HEK293 (cell line): ENCODE measurements around the gene MSRB2.

Experiments
- CTCF ChIA-PET: fragments of 350-600 bp; formaldehyde crosslinking; extraction: SDS; loops from one replicate; lab custom pipeline; 2021; ENCODE audit warnings: antibody characterized with exemption; lab: Yijun Ruan, JAX
- POLR2A ChIA-PET: fragments of 300-600 bp; formaldehyde crosslinking; extraction: SDS; loops from one replicate; lab custom pipeline; 2020; ENCODE audit warnings: antibody characterized with exemption, inconsistent platforms; lab: Yijun Ruan, JAX
- H3K27ac ChIP-seq: fragments of 200-500 bp; sonication (Bioruptor generic); 2 replicates; pipeline ENCODE4 v1.5.1; 2014; ENCODE audit warnings: low read depth, low read length, control low read depth, inconsistent platforms; ENCODE audit errors: extremely low read depth
- H3K36me3 ChIP-seq, 2 experiments: fragments of 200-500 bp in 1 of 2; sonication (Bioruptor generic) in 1 of 2; 1 replicate in 1 of 2; 2 replicates in 1 of 2; pipeline ENCODE4 v1.5.1; 2014 to 2017; ENCODE audit warnings: inconsistent platforms in 2 of 2, low read length in 2 of 2; ENCODE audit not compliant: control insufficient read depth in 2 of 2, insufficient read depth in 1 of 2
- H3K4me1 ChIP-seq: fragments of 200-500 bp; sonication (Bioruptor generic); 2 replicates; pipeline ENCODE4 v1.5.1; 2014; ENCODE audit warnings: mild to moderate bottlenecking, low read length, inconsistent platforms; ENCODE audit not compliant: control insufficient read depth, insufficient read depth
- H3K4me3 ChIP-seq: 2 replicates; pipeline ENCODE4 v1.5.1; 2011; ENCODE audit warnings: low read depth, mild to moderate bottlenecking, control low read depth, low read length, moderate library complexity
- H3K9me3 ChIP-seq: fragments of 200-500 bp; sonication (Bioruptor generic); 2 replicates; pipeline ENCODE4 v1.5.1; 2014; ENCODE audit warnings: low read depth, low read length, inconsistent platforms; ENCODE audit not compliant: control insufficient read depth, insufficient read depth
- GFI1B ChIP-seq: fragments of 450-650 bp; formaldehyde crosslinking; IDR thresholded peaks from 2 replicates; pipeline ENCODE4 v1.5.1; 2016; ENCODE audit warnings: missing biosample characterization, missing genetic modification characterization
- GLIS1 ChIP-seq: fragments of 450-650 bp; formaldehyde crosslinking; IDR thresholded peaks from 2 replicates; pipeline ENCODE4 v1.5.1; 2016; ENCODE audit warnings: missing biosample characterization, missing genetic modification characterization
- HOXC10 ChIP-seq: sonication (generic); formaldehyde crosslinking; IDR thresholded peaks from 2 replicates; pipeline ENCODE4 v1.8.1; 2023; ENCODE audit warnings: mild to moderate bottlenecking, missing genetic modification reagents
- INSM2 ChIP-seq: fragments of 450-650 bp; formaldehyde crosslinking; IDR thresholded peaks from 2 replicates; pipeline ENCODE4 v1.5.1; 2016; ENCODE audit warnings: missing biosample characterization, missing genetic modification characterization
- TCF7L2 ChIP-seq: IDR thresholded peaks from 2 replicates; pipeline ENCODE4 v1.6.1; 2011; ENCODE audit warnings: low read depth, mild to moderate bottlenecking, inconsistent platforms, low read length, moderate library complexity, borderline replicate concordance
- ZBTB21 ChIP-seq: fragments of 450-650 bp; formaldehyde crosslinking; IDR thresholded peaks from 2 replicates; pipeline ENCODE4 v1.5.1; 2017; ENCODE audit warnings: missing biosample characterization, missing genetic modification characterization
- ZFP69B ChIP-seq: fragments of 450-650 bp; formaldehyde crosslinking; IDR thresholded peaks from 2 replicates; pipeline ENCODE4 v1.5.1; 2016; ENCODE audit warnings: missing biosample characterization, missing genetic modification characterization
- ZNF121 ChIP-seq: fragments of 450-650 bp; formaldehyde crosslinking; IDR thresholded peaks from 2 replicates; pipeline ENCODE4 v1.5.1; 2016; ENCODE audit warnings: missing biosample characterization, missing genetic modification characterization
- ZNF132 ChIP-seq: fragments of 450-650 bp; formaldehyde crosslinking; IDR thresholded peaks from 2 replicates; pipeline ENCODE4 v1.5.1; 2017; ENCODE audit warnings: missing biosample characterization, missing genetic modification characterization, borderline replicate concordance
- ZNF175 ChIP-seq: fragments of 450-650 bp; formaldehyde crosslinking; IDR thresholded peaks from 2 replicates; pipeline ENCODE4 v1.5.1; 2016; ENCODE audit warnings: missing biosample characterization, missing genetic modification characterization
- ZNF239 ChIP-seq: fragments of 450-650 bp; formaldehyde crosslinking; IDR thresholded peaks from 2 replicates; pipeline ENCODE4 v1.5.1; 2016; ENCODE audit warnings: missing biosample characterization, missing genetic modification characterization
- ZNF248 ChIP-seq: fragments of 450-650 bp; formaldehyde crosslinking; IDR thresholded peaks from 2 replicates; pipeline ENCODE4 v1.5.1; 2017; ENCODE audit warnings: missing biosample characterization, missing genetic modification characterization
- ZNF26 ChIP-seq: fragments of 450-650 bp; formaldehyde crosslinking; IDR thresholded peaks from 2 replicates; pipeline ENCODE4 v1.5.1; 2016; ENCODE audit warnings: missing biosample characterization, missing genetic modification characterization
- ZNF266 ChIP-seq: fragments of 450-650 bp; formaldehyde crosslinking; IDR thresholded peaks from 2 replicates; pipeline ENCODE4 v1.5.1; 2016; ENCODE audit warnings: missing biosample characterization, missing genetic modification characterization, low read depth
- ZNF354C ChIP-seq: fragments of 450-650 bp; formaldehyde crosslinking; IDR thresholded peaks from 2 replicates; pipeline ENCODE4 v1.5.1; 2016; ENCODE audit warnings: missing biosample characterization, missing genetic modification characterization, low read depth, borderline replicate concordance
- ZNF398 ChIP-seq: fragments of 450-650 bp; formaldehyde crosslinking; IDR thresholded peaks from 2 replicates; pipeline ENCODE4 v1.5.1; 2017; ENCODE audit warnings: missing biosample characterization, missing genetic modification characterization
- ZNF473 ChIP-seq: fragments of 450-650 bp; formaldehyde crosslinking; IDR thresholded peaks from 2 replicates; pipeline ENCODE4 v1.5.1; 2017; ENCODE audit warnings: missing biosample characterization, missing genetic modification characterization
- TF ChIP-seq, protein P1 (sequence below): fragments of 450-650 bp; IDR thresholded peaks from 2 replicates; pipeline ENCODE4 v1.5.1; 2018; ENCODE audit warnings: missing biosample characterization, mild to moderate bottlenecking, missing genetic modification characterization
- TF ChIP-seq, protein P2 (sequence below): fragments of 450-650 bp; formaldehyde crosslinking; IDR thresholded peaks from 2 replicates; pipeline ENCODE4 v1.5.1; 2016; ENCODE audit warnings: missing biosample characterization, missing genetic modification characterization
- TF ChIP-seq, protein P3 (sequence below): fragments of 450-650 bp; formaldehyde crosslinking; IDR thresholded peaks from 2 replicates; pipeline ENCODE4 v1.5.1; 2016; ENCODE audit warnings: missing biosample characterization, missing genetic modification characterization
- TF ChIP-seq, protein P4 (sequence below): fragments of 450-650 bp; formaldehyde crosslinking; IDR thresholded peaks from 2 replicates; pipeline ENCODE4 v1.5.1; 2016; ENCODE audit warnings: missing biosample characterization, missing genetic modification characterization

The MSRB2 gene

DNA sequence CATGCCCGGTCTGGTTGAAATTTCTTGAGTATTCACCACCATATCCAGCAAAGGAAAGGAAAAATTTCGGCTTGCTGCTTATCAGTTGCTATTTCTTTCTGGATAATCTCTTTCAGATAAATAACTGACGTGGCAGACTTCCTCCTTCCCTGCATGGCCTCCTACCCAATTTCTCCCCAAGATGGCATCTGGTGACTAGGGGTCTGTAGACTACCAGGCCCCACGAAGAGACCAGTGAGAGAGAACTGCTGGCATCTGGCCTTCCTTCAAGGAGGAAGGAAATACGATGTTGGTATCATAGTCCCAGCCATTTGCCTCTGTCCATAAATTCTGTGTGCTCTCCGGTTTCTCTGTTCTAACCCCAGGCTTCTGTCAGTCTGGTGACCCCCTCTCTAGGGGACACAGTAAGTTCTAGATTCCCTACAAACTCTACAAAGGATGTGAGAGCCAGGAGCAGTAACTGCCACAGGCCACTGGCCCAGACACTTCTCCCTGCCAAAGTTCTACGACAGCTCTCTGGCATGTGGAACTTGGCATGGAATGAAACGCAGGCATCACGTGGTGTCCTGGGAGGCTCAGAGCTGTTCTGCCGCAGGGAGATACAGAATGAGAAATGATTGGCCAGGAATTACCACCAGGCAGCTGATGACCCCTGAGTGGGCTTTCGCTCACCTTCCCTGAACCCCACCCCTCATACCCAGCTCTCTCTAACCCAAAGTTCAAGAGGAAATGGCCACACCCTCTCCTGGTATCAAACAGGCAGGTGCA is 30.0 kb upstream of the MSRB2 start:
- H3K27ac ChIP-seq, result no peak overlapping the region
- TF ChIP-seq HOXC10 (CRISPR knock-in tag), result no peak
- TF ChIP-seq TCF7L2, result no peak
- TF ChIP-seq, protein P1, sequence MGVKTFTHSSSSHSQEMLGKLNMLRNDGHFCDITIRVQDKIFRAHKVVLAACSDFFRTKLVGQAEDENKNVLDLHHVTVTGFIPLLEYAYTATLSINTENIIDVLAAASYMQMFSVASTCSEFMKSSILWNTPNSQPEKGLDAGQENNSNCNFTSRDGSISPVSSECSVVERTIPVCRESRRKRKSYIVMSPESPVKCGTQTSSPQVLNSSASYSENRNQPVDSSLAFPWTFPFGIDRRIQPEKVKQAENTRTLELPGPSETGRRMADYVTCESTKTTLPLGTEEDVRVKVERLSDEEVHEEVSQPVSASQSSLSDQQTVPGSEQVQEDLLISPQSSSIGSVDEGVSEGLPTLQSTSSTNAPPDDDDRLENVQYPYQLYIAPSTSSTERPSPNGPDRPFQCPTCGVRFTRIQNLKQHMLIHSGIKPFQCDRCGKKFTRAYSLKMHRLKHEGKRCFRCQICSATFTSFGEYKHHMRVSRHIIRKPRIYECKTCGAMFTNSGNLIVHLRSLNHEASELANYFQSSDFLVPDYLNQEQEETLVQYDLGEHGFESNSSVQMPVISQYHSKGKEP (tag by site-specific recombination), result no peak
- no peak for TF ChIP-seq ZNF239
- no peak for TF ChIP-seq ZNF354C (tag by site-specific recombination)
- TF ChIP-seq, protein P2, sequence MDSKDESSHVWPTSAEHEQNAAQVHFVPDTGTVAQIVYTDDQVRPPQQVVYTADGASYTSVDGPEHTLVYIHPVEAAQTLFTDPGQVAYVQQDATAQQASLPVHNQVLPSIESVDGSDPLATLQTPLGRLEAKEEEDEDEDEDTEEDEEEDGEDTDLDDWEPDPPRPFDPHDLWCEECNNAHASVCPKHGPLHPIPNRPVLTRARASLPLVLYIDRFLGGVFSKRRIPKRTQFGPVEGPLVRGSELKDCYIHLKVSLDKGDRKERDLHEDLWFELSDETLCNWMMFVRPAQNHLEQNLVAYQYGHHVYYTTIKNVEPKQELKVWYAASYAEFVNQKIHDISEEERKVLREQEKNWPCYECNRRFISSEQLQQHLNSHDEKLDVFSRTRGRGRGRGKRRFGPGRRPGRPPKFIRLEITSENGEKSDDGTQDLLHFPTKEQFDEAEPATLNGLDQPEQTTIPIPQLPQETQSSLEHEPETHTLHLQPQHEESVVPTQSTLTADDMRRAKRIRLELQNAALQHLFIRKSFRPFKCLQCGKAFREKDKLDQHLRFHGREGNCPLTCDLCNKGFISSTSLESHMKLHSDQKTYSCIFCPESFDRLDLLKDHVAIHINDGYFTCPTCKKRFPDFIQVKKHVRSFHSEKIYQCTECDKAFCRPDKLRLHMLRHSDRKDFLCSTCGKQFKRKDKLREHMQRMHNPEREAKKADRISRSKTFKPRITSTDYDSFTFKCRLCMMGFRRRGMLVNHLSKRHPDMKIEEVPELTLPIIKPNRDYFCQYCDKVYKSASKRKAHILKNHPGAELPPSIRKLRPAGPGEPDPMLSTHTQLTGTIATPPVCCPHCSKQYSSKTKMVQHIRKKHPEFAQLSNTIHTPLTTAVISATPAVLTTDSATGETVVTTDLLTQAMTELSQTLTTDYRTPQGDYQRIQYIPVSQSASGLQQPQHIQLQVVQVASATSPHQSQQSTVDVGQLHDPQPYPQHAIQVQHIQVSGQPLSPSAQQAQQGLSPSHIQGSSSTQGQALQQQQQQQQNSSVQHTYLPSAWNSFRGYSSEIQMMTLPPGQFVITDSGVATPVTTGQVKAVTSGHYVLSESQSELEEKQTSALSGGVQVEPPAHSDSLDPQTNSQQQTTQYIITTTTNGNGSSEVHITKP, result no peak
- TF ChIP-seq ZBTB21 (tag by site-specific recombination), result no peak
- TF ChIP-seq GFI1B (tag by site-specific recombination), result no peak
- no peak for TF ChIP-seq ZNF473
- TF ChIP-seq ZNF132, result no peak
- TF ChIP-seq GLIS1, result no peak
- no peak for TF ChIP-seq ZNF398
- no peaks in the 10 kb centered on the region for H3K4me1 ChIP-seq
- no peak overlapping the region for H3K4me3 ChIP-seq
- H3K9me3 ChIP-seq, result no peaks in the 10 kb centered on the region
- ChIA-PET POLR2A (no interaction called here), CTCF (interaction anchor here (0.6 kb wide), 1 partner anchor 1553 kb away, joined by 3 read pairs; no protein-coding TSS in a partner anchor)
- H3K36me3 ChIP-seq, result no peaks in the 10 kb centered on the region

- TF ChIP-seq ZFP69B, result no peak
- TF ChIP-seq ZNF121 (tag by site-specific recombination), result peak; percentile 59; the same call in 1 of the 2 replicates
- no peak for TF ChIP-seq ZNF175 (tag by site-specific recombination)
- no peak for TF ChIP-seq ZNF248 (tag by site-specific recombination)
- no peak for TF ChIP-seq ZNF26 (tag by site-specific recombination)
- TF ChIP-seq, protein P3, sequence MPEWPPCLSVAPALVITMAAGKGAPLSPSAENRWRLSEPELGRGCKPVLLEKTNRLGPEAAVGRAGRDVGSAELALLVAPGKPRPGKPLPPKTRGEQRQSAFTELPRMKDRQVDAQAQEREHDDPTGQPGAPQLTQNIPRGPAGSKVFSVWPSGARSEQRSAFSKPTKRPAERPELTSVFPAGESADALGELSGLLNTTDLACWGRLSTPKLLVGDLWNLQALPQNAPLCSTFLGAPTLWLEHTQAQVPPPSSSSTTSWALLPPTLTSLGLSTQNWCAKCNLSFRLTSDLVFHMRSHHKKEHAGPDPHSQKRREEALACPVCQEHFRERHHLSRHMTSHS (tag by site-specific recombination), result no peak
- TF ChIP-seq INSM2 (tag by site-specific recombination), result no peak
- TF ChIP-seq, protein P4, sequence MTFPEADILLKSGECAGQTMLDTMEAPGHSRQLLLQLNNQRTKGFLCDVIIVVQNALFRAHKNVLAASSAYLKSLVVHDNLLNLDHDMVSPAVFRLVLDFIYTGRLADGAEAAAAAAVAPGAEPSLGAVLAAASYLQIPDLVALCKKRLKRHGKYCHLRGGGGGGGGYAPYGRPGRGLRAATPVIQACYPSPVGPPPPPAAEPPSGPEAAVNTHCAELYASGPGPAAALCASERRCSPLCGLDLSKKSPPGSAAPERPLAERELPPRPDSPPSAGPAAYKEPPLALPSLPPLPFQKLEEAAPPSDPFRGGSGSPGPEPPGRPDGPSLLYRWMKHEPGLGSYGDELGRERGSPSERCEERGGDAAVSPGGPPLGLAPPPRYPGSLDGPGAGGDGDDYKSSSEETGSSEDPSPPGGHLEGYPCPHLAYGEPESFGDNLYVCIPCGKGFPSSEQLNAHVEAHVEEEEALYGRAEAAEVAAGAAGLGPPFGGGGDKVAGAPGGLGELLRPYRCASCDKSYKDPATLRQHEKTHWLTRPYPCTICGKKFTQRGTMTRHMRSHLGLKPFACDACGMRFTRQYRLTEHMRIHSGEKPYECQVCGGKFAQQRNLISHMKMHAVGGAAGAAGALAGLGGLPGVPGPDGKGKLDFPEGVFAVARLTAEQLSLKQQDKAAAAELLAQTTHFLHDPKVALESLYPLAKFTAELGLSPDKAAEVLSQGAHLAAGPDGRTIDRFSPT (tag by site-specific recombination), result no peak
- no peak for TF ChIP-seq ZNF266 (tag by site-specific recombination)
- H3K4me3 ChIP-seq, result no peak overlapping the region
- ChIA-PET POLR2A (no interaction called here), CTCF (interaction anchor here (0.6 kb wide), 3 partner anchors 25 to 134 kb away, joined by 3 to 6 read pairs (median 3); no protein-coding TSS in a partner anchor)
- no peaks in the 10 kb centered on the region for H3K36me3 ChIP-seq
- no peaks in the 10 kb centered on the region for H3K4me1 ChIP-seq
- no peaks in the 10 kb centered on the region for H3K9me3 ChIP-seq
- no peak overlapping the region for H3K27ac ChIP-seq
Measured at GRCh38 chr10:23067337-23067736, 28.0 kb upstream of the MSRB2 start.
